ENCODE measurements around the gene ROCK2. TPM values are rescaled to one million over a fixed set of nuclear protein-coding genes. Genes with fewer than 3 reads are reported as not detected.

Gene ROCK2
- polyA plus RNA-seq, 3 donors, result 2.8 to 10.2 (median 4.3) TPM

DNA sequence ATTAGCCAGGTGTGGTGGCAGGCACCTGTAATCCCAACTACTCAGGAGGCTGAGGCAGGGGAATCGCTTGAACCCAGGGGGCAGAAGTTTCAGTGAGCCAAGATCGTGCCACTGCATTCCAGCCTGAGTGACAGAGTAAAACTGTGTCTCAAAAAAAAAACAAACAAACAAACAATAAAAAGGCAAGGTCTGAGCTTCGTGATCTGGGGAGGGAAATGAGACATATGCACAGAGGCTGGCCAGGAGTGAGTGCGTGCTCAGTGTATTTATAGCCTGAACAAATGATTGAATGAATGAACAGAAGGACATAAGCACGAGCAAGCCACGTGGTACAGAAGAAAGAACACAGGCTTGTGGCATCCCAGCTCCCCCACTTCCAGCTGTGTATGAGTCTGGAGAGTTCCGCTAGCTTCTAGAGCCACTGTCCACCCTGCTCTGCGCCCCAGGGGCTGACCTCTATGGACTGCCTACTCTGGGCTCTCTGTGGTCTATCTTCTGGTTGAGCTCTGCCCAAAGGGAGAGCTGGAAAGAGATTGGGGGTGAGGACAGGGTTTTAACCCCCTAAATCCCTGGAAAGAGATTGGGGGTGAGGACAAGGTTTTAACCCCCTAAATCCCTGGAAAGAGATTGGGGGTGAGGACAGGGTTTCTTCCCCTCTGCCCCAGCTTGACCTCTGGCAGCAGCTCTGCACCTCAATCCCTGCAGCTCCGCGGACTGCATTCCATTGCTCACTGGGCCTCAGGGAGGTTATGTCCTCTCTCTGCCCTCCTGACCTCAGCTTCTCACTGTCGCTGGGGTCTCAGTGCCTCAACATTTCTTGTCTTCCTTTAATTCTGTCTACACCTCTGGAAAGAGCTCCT, 11.0 kb upstream of the ROCK2 start:
- no peaks in the 10 kb centered on the region for H3K9me3 ChIP-seq (replicated peaks in 1 of 2; ENCODE audit: control insufficient read depth in 1 of 2, insufficient read depth in 1 of 2, low read length in 2 of 2)
- H3K9me3 Mint-ChIP-seq, result peaks cover 0 to 1% (median 0%) of the 10 kb centered on the region in 7 donors
- H3K36me3 Mint-ChIP-seq, result no peaks in the 10 kb centered on the region
- no peaks in the 10 kb centered on the region for H3K36me3 ChIP-seq (replicated peaks in 1 of 2; ENCODE audit: control insufficient read depth in 1 of 2, insufficient read depth in 2 of 2, low read length in 2 of 2)
- no peak overlapping the region for H3K27ac Mint-ChIP-seq
- H3K27me3 Mint-ChIP-seq (ENCODE audit: low read depth in 3 of 3), result peaks cover 2 to 16% (median 3%) of the 10 kb centered on the region in 3 donors
- H3K27me3 ChIP-seq (ENCODE audit: control insufficient read depth in 2 of 2, insufficient read depth in 2 of 2, low read length in 2 of 2), result no peaks in the 10 kb centered on the region
- no peaks in the 10 kb centered on the region for H3K4me1 Mint-ChIP-seq
- H3K4me3 ChIP-seq (replicated peaks in 1 of 3; ENCODE audit: low read depth in 2 of 3, low read length in 3 of 3), result no peak overlapping the region
- H3K4me2 ChIP-seq (replicated peaks; ENCODE audit: extremely low read depth, low read length, poor library complexity, severe bottlenecking), result no peak overlapping the region
- TF ChIP-seq, protein P1, sequence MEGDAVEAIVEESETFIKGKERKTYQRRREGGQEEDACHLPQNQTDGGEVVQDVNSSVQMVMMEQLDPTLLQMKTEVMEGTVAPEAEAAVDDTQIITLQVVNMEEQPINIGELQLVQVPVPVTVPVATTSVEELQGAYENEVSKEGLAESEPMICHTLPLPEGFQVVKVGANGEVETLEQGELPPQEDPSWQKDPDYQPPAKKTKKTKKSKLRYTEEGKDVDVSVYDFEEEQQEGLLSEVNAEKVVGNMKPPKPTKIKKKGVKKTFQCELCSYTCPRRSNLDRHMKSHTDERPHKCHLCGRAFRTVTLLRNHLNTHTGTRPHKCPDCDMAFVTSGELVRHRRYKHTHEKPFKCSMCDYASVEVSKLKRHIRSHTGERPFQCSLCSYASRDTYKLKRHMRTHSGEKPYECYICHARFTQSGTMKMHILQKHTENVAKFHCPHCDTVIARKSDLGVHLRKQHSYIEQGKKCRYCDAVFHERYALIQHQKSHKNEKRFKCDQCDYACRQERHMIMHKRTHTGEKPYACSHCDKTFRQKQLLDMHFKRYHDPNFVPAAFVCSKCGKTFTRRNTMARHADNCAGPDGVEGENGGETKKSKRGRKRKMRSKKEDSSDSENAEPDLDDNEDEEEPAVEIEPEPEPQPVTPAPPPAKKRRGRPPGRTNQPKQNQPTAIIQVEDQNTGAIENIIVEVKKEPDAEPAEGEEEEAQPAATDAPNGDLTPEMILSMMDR (IDR thresholded peaks at IDR 0.05), result no peak
- no peaks in the 10 kb centered on the region for H4K20me1 ChIP-seq (ENCODE audit: insufficient read depth, low read length)
- H3K4me3 Mint-ChIP-seq, result no peak overlapping the region
- no peak overlapping the region for H3K27ac ChIP-seq (ENCODE audit: low read depth in 1 of 2, low read length in 2 of 2)
- H3K9ac ChIP-seq (ENCODE audit: insufficient read depth, low read length, poor library complexity, severe bottlenecking), result no peak overlapping the region
- H2AFZ ChIP-seq (ENCODE audit: insufficient read depth, low read depth, low read length, poor library complexity, severe bottlenecking), result no peak overlapping the region
- H3K79me2 ChIP-seq (ENCODE audit: insufficient read depth, low read length), result no peaks in the 10 kb centered on the region
- 90% methylated on average over 6 of the region's 11 CpGs for WGBS (ENCODE audit: insufficient coverage)
- no peaks in the 10 kb centered on the region for H3K4me1 ChIP-seq (ENCODE audit: control insufficient read depth in 1 of 2, insufficient read depth in 2 of 2, low read length in 2 of 2)
- DNase-seq, result no peak
- intact Hi-C loops (cut with micrococcal nuclease), result no loop called here

GRCh38 chr2:11354363-11355154, 10.1 kb upstream of the ROCK2 start:
- intact Hi-C loops (cut with micrococcal nuclease), result no loop called here
- Histone ChIP-seq H3K27me3 (ENCODE audit: control insufficient read depth in 2 of 2, insufficient read depth in 2 of 2, low read length in 2 of 2) (peaks cover 0 to 2% of the 10 kb centered on the region in 2 donors), H3K9ac (ENCODE audit: insufficient read depth, low read length, poor library complexity, severe bottlenecking) (no peak overlapping the region), H2AFZ (ENCODE audit: insufficient read depth, low read depth, low read length, poor library complexity, severe bottlenecking) (no peak overlapping the region), H3K4me3 (replicated peaks in 1 of 3; ENCODE audit: low read depth in 2 of 3, low read length in 3 of 3) (no peak overlapping the region), H4K20me1 (ENCODE audit: insufficient read depth, low read length) (no peaks in the 10 kb centered on the region), H3K36me3 (replicated peaks in 1 of 2; ENCODE audit: control insufficient read depth in 1 of 2, insufficient read depth in 2 of 2, low read length in 2 of 2) (no peaks in the 10 kb centered on the region), H3K27ac (ENCODE audit: low read depth in 1 of 2, low read length in 2 of 2) (no peak overlapping the region), H3K79me2 (ENCODE audit: insufficient read depth, low read length) (no peaks in the 10 kb centered on the region), H3K4me2 (replicated peaks; ENCODE audit: extremely low read depth, low read length, poor library complexity, severe bottlenecking) (no peak overlapping the region), H3K9me3 (replicated peaks in 1 of 2; ENCODE audit: control insufficient read depth in 1 of 2, insufficient read depth in 1 of 2, low read length in 2 of 2) (no peaks in the 10 kb centered on the region), H3K4me1 (ENCODE audit: control insufficient read depth in 1 of 2, insufficient read depth in 2 of 2, low read length in 2 of 2) (no peaks in the 10 kb centered on the region)
- Mint-ChIP-seq H3K9me3 (peaks cover 0 to 1% (median 0%) of the 10 kb centered on the region in 7 donors), H3K4me3 (no peak overlapping the region), H3K27me3 (ENCODE audit: low read depth in 3 of 3) (peaks cover 0 to 16% (median 3%) of the 10 kb centered on the region in 3 donors), H3K4me1 (no peaks in the 10 kb centered on the region), H3K27ac (no peak overlapping the region), H3K36me3 (no peaks in the 10 kb centered on the region)
- TF ChIP-seq, protein P1 (IDR thresholded peaks at IDR 0.05), result no peak
- 89% methylated on average over 3 of the region's 14 CpGs for WGBS (ENCODE audit: insufficient coverage)
- no peak for DNase-seq
